HG03045 (cell line): ENCODE results near the gene PLXNB2.

Experiments used
- ATAC-seq: cut with Tn5 transposase; IDR thresholded peaks from one replicate; pipeline ENCODE4 v1.9.1; 2021; ENCODE audit warnings: mild to moderate bottlenecking, moderate library complexity; ENCODE audit not compliant: unreplicated experiment

Gene PLXNB2

GRCh38 chr22:50311606-50312351 is 4.3 kb upstream of the PLXNB2 start:
- ATAC-seq, result no peak

GRCh38 chr22:50310949-50311444 is 3.6 kb upstream of the PLXNB2 start:
- no peak for ATAC-seq

- no peak for ATAC-seq
Measured at GRCh38 chr22:50310031-50310722, 2.7 kb upstream of the PLXNB2 start.

GRCh38 chr22:50309601-50309991 is 2.1 kb upstream of the PLXNB2 start:
- no peak for ATAC-seq

GRCh38 chr22:50308986-50309600 is 1.6 kb upstream of the PLXNB2 start:
- no peak for ATAC-seq

GRCh38 chr22:50308597-50308935 is 1.1 kb upstream of the PLXNB2 start:
- ATAC-seq, result no peak

GRCh38 chr22:50307890-50308596 is 597 bp upstream of the PLXNB2 start:
- no peak for ATAC-seq

GRCh38 chr22:50305923-50306566 is 1.4 kb downstream of the PLXNB2 start:
- ATAC-seq, result no peak

GRCh38 chr22:50305393-50305922 is 2.0 kb downstream of the PLXNB2 start:
- ATAC-seq, result no peak

- ATAC-seq, result no peak
Measured at GRCh38 chr22:50304528-50305392, 2.7 kb downstream of the PLXNB2 start.

GRCh38 chr22:50303848-50304527 is 3.5 kb downstream of the PLXNB2 start:
- no peak for ATAC-seq

GRCh38 chr22:50303515-50303847 is 4.0 kb downstream of the PLXNB2 start:
- ATAC-seq, result no peak

GRCh38 chr22:50302564-50302963 is 4.9 kb downstream of the PLXNB2 start:
- no peak for ATAC-seq

- ATAC-seq, result no peak
Measured at GRCh38 chr22:50302041-50302541, 5.4 kb downstream of the PLXNB2 start.

- ATAC-seq, result no peak
Measured at GRCh38 chr22:50301581-50301991, 5.9 kb downstream of the PLXNB2 start.

- ATAC-seq, result no peak
Measured at GRCh38 chr22:50300620-50301257, 6.7 kb downstream of the PLXNB2 start.

GRCh38 chr22:50299785-50300619 is 7.4 kb downstream of the PLXNB2 start:
- ATAC-seq, result no peak
